GM12892 (cell line): ENCODE data around the gene NAGPA.

ENCODE experiments used
- DNase-seq: peaks from one replicate; pipeline ENCODE4 v3.0.0; 2011; ENCODE audit not compliant: insufficient read length
- FAIRE-seq: peaks from 2 replicates; lab custom pipeline; 2011; peaks lifted over from hg19 to GRCh38; lab: Jason Lieb, UNC
- POLR2A ChIP-seq: IDR thresholded peaks from 2 replicates; pipeline ENCODE4 v1.6.1; 2011; ENCODE audit warnings: low read depth, low read length, control low read depth
- POLR2AphosphoS5 ChIP-seq: IDR thresholded peaks from 2 replicates; pipeline ENCODE4 v1.6.1; 2011; ENCODE audit warnings: low read depth, low read length, control low read depth
- TAF1 ChIP-seq: IDR thresholded peaks from 2 replicates; pipeline ENCODE4 v1.6.1; 2011; ENCODE audit warnings: low read depth, mild to moderate bottlenecking, control low read depth, low read length, borderline replicate concordance

NAGPA gene

DNA sequence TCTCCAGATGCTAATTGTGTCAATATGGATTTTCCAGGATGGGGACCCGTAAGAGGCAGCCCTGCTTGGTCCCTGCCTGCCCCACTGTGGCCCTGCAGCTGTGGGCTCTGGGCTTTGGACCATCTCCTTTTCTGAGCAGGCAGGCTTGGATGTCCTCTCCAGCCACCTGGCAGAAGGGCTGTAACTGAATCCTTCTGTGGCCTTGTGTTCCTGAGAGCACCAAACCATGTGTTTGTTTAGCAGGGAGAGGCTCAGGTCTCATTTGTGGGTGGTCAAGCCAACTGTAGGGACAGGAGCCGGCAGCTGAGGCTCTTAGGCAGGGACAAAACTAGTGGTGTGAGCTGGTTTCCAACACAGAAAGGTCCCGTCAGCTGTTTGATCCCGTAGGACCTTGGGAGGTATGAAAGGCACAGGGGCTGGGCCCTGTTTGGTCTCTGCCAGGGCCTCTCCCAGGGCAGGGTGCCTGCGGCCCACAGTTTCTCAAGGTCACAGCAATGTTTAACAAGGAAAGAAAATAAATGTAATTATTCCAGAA, 57.1 kb downstream of the NAGPA start:
- TF ChIP-seq POLR2AphosphoS5 (no peak), TAF1 (no peak), POLR2A (no peak)
- no peak for FAIRE-seq
- DNase-seq, result no peak

DNA sequence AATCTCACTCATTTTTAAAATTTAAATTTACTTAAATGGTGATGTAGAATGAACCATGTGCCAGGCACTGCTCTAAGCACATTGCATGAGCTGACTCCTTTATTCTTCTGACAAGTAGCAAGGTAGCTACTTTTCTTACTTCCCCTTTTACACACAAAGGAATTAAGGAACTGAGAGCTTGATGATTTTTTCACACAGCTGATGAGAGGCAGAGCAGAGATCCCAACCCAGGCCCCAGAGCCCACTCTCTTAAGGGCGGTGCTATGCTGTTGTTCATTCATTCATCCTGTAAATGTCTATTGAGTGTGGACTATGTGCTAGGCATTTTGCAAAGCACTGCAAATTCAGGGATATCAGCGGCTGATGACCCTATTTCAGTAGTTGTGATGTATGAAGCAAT, 57.7 kb downstream of the NAGPA start:
- FAIRE-seq, result no peak
- DNase-seq, result peak; percentile 63
- TF ChIP-seq POLR2A, result no peak
- no peak for TF ChIP-seq POLR2AphosphoS5
- TF ChIP-seq TAF1, result no peak
